HG03280 (cell line): ENCODE results near the gene MKRN1.
A peak's percentile ranks its signal among the peaks of the same experiment; 100 is the strongest.
"Not testable (repeated sequence)": the region's sequence is repeated elsewhere in the genome, so short reads cannot be mapped to it uniquely, and the experiment has no call there.

Source experiments
- ATAC-seq: cut with Tn5 transposase; IDR thresholded peaks from one replicate; pipeline ENCODE4 v1.9.1; 2021; ENCODE audit warnings: mild to moderate bottlenecking, moderate library complexity; ENCODE audit not compliant: unreplicated experiment

The MKRN1 gene, protein sequence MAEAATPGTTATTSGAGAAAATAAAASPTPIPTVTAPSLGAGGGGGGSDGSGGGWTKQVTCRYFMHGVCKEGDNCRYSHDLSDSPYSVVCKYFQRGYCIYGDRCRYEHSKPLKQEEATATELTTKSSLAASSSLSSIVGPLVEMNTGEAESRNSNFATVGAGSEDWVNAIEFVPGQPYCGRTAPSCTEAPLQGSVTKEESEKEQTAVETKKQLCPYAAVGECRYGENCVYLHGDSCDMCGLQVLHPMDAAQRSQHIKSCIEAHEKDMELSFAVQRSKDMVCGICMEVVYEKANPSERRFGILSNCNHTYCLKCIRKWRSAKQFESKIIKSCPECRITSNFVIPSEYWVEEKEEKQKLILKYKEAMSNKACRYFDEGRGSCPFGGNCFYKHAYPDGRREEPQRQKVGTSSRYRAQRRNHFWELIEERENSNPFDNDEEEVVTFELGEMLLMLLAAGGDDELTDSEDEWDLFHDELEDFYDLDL

DNA sequence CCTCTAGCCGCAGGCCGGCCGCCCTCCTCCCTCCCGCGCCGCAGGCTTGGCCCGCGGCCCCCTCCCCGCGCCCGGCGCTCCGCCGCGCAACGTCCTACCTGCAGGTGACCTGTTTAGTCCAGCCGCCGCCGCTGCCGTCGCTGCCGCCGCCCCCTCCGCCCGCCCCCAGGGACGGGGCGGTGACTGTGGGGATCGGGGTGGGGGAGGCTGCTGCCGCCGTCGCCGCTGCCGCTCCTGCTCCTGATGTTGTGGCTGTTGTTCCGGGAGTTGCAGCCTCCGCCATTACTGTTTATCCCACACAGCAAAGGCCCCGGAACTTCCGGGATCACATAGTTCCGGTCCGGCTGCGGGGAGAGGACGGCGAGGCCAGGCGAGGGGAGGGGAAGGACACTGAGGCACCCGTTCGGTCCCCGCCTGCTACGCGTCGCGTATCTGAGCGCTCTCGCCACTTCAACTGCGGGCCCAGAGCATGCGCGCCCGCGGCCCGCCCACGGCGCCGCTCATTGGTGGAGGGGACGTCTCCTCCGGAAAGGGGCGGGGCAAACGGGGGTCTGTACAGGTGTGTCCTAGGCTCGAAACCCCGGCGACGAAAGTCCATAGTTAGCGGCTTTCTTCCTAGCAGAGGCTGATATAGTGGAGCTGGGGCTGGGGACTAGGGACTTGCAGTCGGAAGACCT, at the start of gene MKRN1:
Gene MKRN1, minus strand, starts transcription at position 444 of the 677 bp plus-strand sequence. Its CDS starts 161 bp downstream, at position 283.
- peak; percentile 95 for ATAC-seq

- no peak for ATAC-seq
These were observed 47.7 kb upstream of the MKRN1 start for GRCh38 chr7:140526787-140527664.

GRCh38 chr7:140526214-140526613, 46.9 kb upstream of the MKRN1 start:
- no peak for ATAC-seq

DNA sequence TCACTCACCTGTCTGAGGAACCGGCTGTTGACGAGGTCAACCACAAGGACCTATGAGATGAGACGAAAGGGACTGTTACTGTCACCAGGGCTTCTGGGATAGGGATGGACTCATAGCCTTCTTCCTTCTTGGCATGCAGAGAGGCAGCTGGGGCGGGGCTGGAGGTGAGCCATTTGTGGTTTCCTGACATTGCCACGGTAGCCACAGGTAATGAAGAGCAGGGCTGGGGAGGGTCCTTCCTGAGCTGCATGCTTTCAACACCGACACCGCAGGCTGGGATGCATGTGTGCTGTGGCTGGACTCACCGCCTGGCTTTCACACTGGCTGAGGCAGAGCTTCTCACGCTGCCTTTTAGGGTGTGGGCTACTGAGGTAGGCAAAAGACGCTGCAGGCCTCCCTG, 46.4 kb upstream of the MKRN1 start:
- ATAC-seq: no peak

DNA sequence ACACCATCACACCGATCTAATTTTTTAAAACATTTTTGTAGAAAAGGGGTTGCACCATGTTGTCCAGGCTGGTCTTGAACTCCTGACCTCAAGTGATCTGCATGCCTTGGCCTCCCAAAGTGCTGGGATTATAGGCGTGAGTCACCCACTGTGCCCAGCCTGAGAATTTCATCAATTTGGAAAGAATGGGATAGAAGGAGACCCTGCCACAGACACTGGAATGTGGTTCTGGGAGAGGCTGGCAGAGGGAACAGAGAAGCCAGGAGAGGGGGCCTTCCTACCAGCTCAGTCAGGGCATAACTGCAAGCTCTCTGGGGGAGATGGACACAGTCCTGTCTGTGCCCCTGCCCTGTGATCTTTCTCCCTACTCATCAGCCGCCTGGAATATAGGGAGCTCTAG, 42.1 kb upstream of the MKRN1 start:
- no peak for ATAC-seq

DNA sequence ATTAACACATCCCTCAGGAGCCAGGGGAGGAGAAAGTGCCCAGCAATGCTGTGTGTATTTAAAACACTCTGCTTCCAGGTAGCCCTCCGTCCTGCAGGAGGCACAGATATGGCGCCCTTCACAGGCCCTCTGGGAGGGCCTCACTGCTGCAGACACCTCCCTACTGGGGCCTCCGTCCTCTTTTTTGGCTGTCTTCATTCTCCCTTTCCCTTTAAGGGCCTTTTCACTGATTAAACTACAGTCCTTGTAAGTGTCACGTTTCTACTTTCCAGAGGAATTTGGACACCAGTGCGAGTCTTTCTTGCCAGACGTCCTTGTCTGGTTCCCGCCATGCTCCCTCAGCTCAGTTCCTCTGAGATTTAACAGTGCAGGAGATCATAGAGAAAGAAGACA, 39.7 kb upstream of the MKRN1 start:
- no peak for ATAC-seq

DNA sequence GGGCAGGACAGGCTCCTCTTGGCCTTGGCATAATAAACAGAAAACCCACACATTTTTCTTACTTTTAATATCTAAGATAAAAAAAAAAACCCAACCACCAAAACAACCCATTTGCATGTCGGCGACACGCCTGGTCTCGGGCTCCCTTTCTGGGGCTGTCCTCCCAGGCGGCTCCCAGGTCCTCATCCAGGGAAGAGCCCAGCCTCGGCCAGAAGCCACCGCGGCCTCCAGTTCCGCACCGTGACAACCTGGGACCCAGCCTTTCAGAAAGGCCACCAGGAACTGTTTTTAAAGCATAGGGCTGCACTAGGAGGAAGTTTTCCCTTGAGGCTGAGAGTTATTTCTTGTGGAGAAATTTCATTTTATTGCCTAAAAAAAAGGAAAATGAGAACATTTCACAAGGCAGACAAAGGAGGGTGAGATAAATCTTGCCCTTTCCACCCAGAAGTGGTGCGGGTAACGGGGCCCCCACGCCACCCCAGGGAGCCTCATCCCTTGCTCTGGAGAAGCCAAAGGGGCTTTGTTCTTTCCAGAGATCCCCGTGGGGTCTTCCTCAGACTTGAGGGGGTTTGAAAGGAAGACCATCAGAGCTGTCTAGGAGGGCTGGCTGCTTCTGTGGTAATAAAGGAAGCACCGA, 39.2 kb upstream of the MKRN1 start:
- ATAC-seq: no peak

GRCh38 chr7:140517546-140518369, 38.5 kb upstream of the MKRN1 start:
- no peak for ATAC-seq

DNA sequence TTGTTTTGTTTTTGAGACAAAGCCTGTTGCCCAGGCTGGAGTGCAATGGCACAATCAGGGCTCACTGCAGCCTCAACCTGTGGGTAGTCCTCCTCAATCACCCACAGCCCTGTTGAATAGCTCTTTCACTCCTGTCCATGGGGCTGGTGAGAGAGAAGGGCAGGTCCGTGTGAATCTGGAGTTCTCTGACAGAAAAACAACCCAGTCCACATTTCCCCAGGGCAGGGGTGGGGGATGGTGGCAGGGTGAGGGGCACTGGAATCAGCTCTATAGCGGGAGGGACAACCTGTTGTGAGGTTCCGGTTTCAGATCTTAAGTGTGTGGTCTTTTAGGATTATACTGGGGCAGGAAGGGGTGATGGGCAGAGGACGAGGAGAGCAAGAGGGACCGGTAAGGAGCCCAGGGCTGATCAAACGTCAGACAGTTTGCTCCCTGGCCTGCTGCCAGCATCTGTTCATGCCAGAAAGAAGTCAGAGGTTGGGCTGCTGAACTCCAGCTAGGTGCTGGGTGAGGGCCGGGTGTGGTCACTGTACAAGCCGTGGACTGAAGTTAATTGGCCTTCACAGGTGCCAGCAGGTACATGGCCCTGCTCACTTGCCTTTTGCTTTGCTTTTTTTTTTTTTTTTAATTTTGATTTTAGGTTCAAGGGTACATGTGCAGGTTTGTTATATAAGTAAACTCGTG, 33.2 kb upstream of the MKRN1 start:
- ATAC-seq: no peak

DNA sequence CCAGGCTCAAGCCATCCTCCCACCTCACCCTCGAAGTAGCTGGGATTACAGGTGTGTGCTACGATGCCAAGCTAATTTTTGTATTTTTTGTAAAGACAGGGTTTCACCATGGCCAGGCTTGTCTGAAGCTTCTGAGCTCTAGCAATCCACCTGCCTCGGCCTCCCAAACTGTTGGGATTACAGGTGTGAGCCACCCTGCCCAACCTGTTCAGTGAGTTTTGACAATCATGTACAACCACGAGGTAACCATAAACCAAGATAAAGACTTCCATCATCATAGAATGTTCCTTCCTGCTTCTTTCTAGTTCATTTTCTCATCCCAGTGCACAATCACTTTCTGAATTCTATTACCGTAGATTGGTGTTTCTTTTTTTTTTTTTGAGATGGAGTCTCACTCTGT, 30.5 kb upstream of the MKRN1 start:
- no peak for ATAC-seq

- not testable (repeated sequence) for ATAC-seq
These were observed 28.3 kb upstream of the MKRN1 start for GRCh38 chr7:140507556-140507955.

- no peak for ATAC-seq
These were observed 27.6 kb upstream of the MKRN1 start for GRCh38 chr7:140506788-140507464.

GRCh38 chr7:140501966-140502365, 22.7 kb upstream of the MKRN1 start:
- ATAC-seq: no peak

DNA sequence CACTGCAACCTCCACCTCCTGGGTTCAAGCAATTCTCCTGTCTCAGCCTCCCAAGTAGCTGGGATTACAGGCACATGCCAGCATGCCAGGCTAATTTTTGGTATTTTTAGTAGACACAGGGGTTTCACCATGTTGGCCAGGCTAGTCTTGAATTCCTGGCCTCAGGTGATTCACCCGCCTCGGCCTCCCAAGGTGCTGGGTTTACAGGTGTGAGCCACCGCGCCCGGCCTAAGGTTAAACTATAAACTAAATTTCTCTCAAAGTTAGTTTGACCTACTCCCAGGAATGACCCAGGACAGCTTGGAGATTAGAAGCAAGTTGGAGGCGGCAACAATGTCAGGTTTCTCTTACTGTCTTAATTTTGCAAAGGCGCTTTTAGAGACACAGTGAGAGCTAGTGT, 18.5 kb upstream of the MKRN1 start:
- ATAC-seq: not testable (repeated sequence)

DNA sequence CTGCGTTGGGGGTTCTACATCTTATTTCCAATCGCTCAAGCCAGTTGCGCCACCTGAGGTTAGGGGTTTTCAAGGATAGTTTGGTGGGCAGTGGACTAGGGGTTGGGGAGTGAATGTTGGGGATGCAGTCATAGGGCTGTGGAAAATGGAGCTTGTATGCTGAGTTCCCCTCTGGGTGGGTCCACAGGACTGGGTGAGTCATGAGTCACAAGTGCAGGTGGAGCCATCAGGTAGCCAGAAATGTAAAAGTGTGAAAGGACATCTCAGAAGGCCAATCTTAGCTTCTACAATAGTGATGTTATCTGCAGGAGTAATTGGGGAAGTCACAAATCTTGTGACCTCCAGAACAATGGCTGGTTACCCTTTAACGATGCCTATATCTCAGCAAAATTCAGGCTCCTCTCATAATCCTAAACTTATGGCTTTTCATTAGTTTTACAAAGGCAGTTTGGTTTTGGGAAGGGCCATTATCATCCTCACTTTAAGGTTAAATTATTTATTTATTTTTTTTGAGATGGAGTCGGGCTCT, 18.0 kb upstream of the MKRN1 start:
- ATAC-seq: no peak

GRCh38 chr7:140495514-140496097, 16.3 kb upstream of the MKRN1 start:
- no peak for ATAC-seq

GRCh38 chr7:140494867-140495266, 15.6 kb upstream of the MKRN1 start:
- no peak for ATAC-seq

- no peak for ATAC-seq
These were observed 9.7 kb upstream of the MKRN1 start for GRCh38 chr7:140489026-140489359.
